GM21390 (cell line): ENCODE measurements around the gene A1BG.

ENCODE experiments used
- ATAC-seq: cut with Tn5 transposase; IDR thresholded peaks from one replicate; pipeline ENCODE4 v1.9.1; 2021; ENCODE audit not compliant: unreplicated experiment

The A1BG gene

GRCh38 chr19:58304255-58304654, 49.0 kb downstream of the A1BG start:
- ATAC-seq: no peak

- ATAC-seq: no peak
These were observed 52.7 kb downstream of the A1BG start for GRCh38 chr19:58300620-58301019.

GRCh38 chr19:58296104-58296503, 57.2 kb downstream of the A1BG start:
- no peak for ATAC-seq
